PFSK-1 (cell line): ENCODE results near the gene ISG20. TPM values are rescaled to one million over a fixed set of nuclear protein-coding genes. Genes with fewer than 3 reads are reported as not detected.
A peak's percentile ranks its signal among the peaks of the same experiment; 100 is the strongest.

Experiments
- FOXP2 ChIP-seq: optimal IDR thresholded peaks from 2 replicates; pipeline ENCODE3; 2011; ENCODE audit warnings: borderline replicate concordance, control low read depth, inconsistent platforms; ENCODE audit not compliant: insufficient read depth; ENCODE audit errors: extremely low read length, extremely low read depth
- POLR2AphosphoS5 ChIP-seq: IDR thresholded peaks from 2 replicates; pipeline ENCODE4 v1.6.1; 2012; ENCODE audit warnings: low read depth, mild to moderate bottlenecking, control low read depth, low read length, moderate library complexity
- SIN3A ChIP-seq: IDR thresholded peaks from 2 replicates; pipeline ENCODE4 v1.6.1; 2012; ENCODE audit warnings: mild to moderate bottlenecking, low read length, moderate library complexity, borderline replicate concordance; ENCODE audit not compliant: insufficient read depth
- TAF1 ChIP-seq: IDR thresholded peaks from 2 replicates; pipeline ENCODE4 v1.6.1; 2012; ENCODE audit warnings: low read length, control low read depth, borderline replicate concordance; ENCODE audit not compliant: insufficient read depth
- polyA plus RNA-seq: library from polyadenylated mRNA; unstranded; fragments of >200 nt; gene quantifications from one replicate; pipeline ENCODE4 v1.2.1, GENCODE V29; 2012; ENCODE audit warnings: low read depth, missing spikeins; ENCODE audit not compliant: insufficient read length
- TF ChIP-seq, protein P1 (sequence below), 2 experiments: IDR thresholded peaks; 2 replicates each; pipeline versions ENCODE4 v1.6.1 to v1.8.0; 2011 to 2012; ENCODE audit warnings: low read depth in 2 of 2, low read length in 2 of 2, control low read depth in 1 of 2, inconsistent platforms in 1 of 2, mild to moderate bottlenecking in 1 of 2, moderate library complexity in 1 of 2; ENCODE audit not compliant: insufficient read depth in 1 of 2

The ISG20 gene
- 206 TPM for polyA plus RNA-seq

- peak; percentile 99 for TF ChIP-seq FOXP2
- TF ChIP-seq TAF1, result no peak; the same call in 1 of the 2 replicates
- TF ChIP-seq, protein P1, sequence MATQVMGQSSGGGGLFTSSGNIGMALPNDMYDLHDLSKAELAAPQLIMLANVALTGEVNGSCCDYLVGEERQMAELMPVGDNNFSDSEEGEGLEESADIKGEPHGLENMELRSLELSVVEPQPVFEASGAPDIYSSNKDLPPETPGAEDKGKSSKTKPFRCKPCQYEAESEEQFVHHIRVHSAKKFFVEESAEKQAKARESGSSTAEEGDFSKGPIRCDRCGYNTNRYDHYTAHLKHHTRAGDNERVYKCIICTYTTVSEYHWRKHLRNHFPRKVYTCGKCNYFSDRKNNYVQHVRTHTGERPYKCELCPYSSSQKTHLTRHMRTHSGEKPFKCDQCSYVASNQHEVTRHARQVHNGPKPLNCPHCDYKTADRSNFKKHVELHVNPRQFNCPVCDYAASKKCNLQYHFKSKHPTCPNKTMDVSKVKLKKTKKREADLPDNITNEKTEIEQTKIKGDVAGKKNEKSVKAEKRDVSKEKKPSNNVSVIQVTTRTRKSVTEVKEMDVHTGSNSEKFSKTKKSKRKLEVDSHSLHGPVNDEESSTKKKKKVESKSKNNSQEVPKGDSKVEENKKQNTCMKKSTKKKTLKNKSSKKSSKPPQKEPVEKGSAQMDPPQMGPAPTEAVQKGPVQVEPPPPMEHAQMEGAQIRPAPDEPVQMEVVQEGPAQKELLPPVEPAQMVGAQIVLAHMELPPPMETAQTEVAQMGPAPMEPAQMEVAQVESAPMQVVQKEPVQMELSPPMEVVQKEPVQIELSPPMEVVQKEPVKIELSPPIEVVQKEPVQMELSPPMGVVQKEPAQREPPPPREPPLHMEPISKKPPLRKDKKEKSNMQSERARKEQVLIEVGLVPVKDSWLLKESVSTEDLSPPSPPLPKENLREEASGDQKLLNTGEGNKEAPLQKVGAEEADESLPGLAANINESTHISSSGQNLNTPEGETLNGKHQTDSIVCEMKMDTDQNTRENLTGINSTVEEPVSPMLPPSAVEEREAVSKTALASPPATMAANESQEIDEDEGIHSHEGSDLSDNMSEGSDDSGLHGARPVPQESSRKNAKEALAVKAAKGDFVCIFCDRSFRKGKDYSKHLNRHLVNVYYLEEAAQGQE (IDR thresholded peaks at IDR 0.05; ENCODE audit: insufficient read depth in 1 of 2, low read depth in 2 of 2, low read length in 2 of 2), result peak in 1 of 2 experiments; percentile 48; a peak in 2 of 4 replicates
- TF ChIP-seq POLR2AphosphoS5, result no peak
- TF ChIP-seq SIN3A, result no peak
These were observed at the start of gene ISG20 for GRCh38 chr15:88638626-88639372. Gene ISG20 (plus strand): TSS chr15:88639016. CDS start chr15:88639367, 351 bp downstream.

- no peak for TF ChIP-seq SIN3A
- TF ChIP-seq TAF1, result no peak
- TF ChIP-seq, protein P1 (IDR thresholded peaks at IDR 0.05; ENCODE audit: insufficient read depth in 1 of 2, low read depth in 2 of 2, low read length in 2 of 2), result no peak
- TF ChIP-seq FOXP2, result no peak
- no peak for TF ChIP-seq POLR2AphosphoS5
These were observed 48.1 kb upstream of the ISG20 start for GRCh38 chr15:88590759-88591158.

- TF ChIP-seq, protein P1 (IDR thresholded peaks at IDR 0.05; ENCODE audit: insufficient read depth in 1 of 2, low read depth in 2 of 2, low read length in 2 of 2), result no peak
- TF ChIP-seq POLR2AphosphoS5 (no peak), SIN3A (no peak), FOXP2 (no peak), TAF1 (no peak)
These were observed 47.4 kb upstream of the ISG20 start for GRCh38 chr15:88591384-88591783.

- TF ChIP-seq POLR2AphosphoS5, result no peak
- TF ChIP-seq, protein P1 (IDR thresholded peaks at IDR 0.05; ENCODE audit: insufficient read depth in 1 of 2, low read depth in 2 of 2, low read length in 2 of 2), result no peak
- TF ChIP-seq TAF1, result no peak
- TF ChIP-seq SIN3A, result no peak
- no peak for TF ChIP-seq FOXP2
These were observed 34.9 kb upstream of the ISG20 start for GRCh38 chr15:88603885-88604284.
